GM21528 (cell line): ENCODE data around the gene SORL1-AS1.

ENCODE experiments used
- ATAC-seq: cut with Tn5 transposase; IDR thresholded peaks from one replicate; pipeline ENCODE4 v1.9.1; 2021; ENCODE audit warnings: mild to moderate bottlenecking, moderate library complexity; ENCODE audit not compliant: unreplicated experiment, low FRiP score

SORL1-AS1 gene

DNA sequence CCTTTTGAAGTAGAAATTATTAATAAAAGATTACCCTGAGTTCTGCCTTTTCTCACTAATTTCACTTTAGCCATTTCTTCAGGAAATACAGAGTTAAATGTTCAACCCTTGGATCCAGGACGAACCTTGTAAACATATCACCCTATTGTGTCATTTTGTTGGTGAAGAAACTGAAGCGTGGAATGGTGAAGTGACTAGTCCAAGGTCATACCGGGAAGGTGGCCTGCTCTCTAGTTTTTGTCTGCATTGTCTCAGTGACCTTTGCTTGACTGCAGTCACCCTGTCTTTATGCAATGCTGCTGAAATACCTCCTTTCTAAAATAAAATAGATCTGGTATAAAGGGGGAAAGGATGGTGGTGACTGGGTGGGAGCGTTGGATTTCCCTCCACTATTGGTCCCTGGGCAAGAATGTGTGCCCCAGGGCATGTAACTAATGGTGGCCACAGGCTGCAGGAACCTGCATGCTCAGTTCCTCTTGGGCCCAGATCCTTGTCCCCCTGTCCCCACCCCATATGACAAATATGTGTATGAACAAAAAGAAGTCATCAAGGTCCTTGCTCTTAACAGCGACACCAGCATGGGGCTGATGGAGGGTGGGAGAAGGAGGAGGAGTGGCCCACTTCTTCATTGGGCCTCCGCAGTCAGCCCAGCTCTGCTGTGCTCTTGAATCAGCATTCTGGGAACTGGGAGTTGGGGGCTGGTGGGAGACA lies 977 bp upstream of the SORL1-AS1 start:
- no peak for ATAC-seq

DNA sequence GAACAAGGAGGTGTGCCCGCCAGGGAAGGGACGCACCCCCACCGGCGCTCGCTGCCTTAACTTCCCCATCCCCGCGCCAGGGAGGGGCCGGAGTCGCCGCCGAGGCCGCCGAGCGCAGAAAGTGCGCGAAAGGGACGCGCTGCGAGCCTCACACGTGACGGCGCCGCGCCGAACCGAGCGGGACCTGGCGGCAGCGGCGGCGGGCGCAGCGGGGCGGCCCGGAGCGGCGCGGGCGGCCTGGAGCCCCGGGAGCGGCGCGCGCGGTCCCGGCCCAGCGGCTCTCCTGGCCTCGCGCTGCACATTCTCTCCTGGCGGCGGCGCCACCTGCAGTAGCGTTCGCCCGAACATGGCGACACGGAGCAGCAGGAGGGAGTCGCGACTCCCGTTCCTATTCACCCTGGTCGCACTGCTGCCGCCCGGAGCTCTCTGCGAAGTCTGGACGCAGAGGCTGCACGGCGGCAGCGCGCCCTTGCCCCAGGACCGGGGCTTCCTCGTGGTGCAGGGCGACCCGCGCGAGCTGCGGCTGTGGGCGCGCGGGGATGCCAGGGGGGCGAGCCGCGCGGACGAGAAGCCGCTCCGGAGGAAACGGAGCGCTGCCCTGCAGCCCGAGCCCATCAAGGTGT lies 670 bp downstream of the SORL1-AS1 start, which contains the start of gene SORL1:
Gene SORL1 (plus strand): TSS at position 329 of the 623 bp plus-strand sequence. CDS start 18 bp downstream, at position 347.
- peak; percentile 64 for ATAC-seq

DNA sequence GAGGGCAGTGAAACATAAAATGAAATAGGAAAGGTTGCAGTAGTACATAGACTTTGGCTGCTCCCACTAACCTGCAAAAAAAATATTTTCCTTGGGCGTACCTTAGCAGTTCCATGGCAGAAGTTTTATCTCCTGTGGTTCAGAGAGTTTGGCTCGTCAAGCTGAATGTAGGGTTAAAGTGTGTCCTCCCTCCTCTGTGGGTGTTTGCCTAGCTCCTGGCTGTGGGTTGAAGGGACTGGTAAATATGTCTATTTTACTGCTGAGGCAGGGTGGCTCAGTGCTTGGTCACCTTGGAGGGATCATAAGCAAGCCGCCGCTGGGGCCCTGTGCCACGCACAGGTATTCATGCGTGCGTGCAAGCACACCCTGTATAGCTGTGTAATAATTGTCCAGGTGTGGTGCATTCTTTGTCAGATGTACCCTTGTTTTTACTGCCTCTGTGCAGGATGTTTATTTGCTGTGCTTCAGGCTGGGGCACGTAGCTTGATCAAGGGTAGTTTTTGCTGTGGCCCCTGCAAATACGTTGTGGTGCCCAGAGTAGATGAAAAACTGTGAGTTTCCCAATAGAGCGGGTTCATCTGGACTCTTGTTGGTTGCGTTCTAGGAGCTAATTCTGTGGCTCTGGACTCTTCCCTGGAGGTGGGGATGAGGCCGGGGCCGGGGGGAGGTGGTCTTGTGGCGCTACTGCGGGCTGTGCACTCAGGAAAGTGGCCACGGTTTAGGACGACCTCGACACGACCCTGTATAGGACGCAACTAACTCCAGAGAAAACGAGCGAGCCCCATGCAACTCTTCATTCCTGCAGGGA lies 1.4 kb downstream of the SORL1-AS1 start:
- no peak for ATAC-seq

DNA sequence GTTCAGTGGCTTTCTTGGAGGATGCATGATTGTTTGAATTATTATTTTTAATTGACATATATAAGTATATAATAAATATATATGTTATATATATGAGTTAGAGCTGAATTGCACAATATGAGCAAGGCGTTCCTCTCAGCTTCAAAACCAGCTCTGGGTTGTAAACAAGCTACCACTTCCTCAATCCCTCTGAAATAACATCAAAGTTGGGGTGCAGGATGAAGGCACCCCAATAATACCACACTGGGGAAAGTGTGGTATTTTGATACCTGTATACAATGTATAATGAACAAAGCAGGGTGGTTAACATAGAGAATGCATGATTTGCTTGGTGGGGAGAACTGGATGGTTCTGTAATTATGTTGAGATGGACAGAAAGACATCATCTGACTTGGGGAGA lies 2.4 kb downstream of the SORL1-AS1 start:
- ATAC-seq, result no peak

DNA sequence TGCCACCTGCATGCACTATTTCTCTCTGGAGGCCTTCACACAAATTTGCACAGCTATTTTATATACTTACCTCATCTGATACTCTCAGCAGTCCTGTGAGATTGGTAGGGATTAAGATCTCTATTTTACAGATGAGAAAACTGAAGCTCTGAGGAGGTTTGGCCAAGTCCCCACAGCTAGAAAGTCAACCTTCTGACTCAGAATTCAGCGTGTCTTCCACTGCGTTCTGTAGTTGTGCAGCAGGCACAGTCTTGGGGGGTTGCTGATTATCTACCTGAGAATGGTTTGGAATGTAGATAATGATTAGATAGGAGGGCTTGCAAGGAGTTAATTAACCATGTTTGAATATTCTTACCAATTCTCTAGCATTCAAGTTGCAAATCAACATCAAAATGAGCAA lies 3.1 kb downstream of the SORL1-AS1 start:
- ATAC-seq, result no peak

DNA sequence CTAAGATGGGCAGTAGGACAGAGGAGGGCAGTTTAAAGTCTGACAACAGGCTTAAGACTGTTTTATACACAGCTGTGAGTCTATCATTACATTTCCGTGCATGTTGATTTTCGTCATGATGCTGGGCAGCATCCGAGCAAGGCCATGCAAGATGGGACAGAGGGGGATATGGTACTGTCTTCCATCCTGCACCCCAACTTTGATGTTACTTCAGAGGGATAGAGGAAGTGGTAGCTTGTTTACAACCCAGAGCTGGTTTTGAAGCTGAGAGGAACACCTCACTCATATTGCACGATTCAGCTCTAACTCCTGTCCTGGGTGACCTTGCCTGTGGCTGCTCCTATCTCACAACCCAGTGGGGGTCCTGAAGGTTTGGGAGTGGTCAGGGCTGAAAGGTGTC lies 3.6 kb downstream of the SORL1-AS1 start:
- ATAC-seq, result no peak

DNA sequence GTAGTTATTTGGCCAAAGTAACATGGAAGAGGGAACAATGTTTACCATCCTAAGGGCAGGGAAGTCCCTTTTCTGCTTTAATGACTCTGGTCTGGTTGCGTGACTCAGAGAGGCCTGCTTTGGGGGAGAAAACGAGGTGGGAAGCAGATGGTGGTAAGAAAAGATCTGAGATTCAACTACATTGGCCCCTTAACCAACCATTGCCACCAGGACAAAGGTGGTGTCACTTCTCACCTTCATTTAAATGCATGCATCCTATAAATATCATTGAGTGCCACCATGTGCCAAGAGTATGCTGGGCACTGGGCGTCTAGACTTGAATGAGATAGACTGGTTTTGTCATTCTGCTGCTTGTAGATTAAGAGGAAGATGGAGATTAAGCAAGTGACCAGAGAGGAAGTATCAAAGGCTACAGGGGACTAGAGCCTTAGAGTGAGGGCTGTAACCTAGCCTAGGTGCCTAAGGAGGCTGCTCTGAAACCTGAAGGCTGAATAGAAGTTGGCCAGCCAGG lies 4.3 kb downstream of the SORL1-AS1 start:
- ATAC-seq, result no peak

DNA sequence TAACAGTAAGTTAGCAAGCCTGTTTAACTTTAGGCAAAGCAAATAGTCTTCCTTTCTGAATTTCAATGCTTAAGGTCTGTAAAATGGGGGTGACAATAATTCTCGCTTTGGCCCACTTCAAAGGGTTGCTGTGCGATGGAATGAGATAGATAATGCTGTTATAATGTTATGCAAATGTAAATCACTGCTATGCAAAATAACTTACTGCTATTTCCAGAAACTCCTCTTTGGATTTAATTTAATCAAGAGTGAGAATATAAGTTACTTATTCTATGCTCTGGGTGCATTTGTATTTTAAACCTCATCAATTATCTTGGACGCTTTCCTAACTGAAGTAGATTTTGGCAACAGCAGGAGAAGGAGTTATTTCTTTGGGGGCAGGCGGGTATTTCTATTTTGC lies 4.8 kb downstream of the SORL1-AS1 start:
- ATAC-seq, result no peak

DNA sequence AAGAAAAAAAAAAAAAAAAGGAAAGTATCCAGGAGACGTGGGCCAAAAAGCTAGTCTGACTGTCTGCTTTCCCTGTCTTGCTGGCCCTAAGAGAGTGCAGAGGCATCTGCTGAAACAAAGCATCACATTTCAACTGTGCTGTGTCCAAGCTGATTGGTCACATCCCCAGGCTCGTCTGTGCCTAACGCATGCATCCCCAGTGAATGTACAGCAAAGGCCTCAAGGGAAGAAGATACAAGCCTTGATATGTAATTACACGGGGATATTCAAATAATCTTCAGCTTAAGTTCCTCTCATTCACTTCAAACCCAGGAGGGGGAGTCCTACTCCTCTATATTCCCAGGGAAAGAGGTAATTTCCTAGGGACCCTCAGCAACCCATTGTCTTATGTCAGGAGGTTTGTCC lies 6.0 kb downstream of the SORL1-AS1 start:
- ATAC-seq, result no peak

DNA sequence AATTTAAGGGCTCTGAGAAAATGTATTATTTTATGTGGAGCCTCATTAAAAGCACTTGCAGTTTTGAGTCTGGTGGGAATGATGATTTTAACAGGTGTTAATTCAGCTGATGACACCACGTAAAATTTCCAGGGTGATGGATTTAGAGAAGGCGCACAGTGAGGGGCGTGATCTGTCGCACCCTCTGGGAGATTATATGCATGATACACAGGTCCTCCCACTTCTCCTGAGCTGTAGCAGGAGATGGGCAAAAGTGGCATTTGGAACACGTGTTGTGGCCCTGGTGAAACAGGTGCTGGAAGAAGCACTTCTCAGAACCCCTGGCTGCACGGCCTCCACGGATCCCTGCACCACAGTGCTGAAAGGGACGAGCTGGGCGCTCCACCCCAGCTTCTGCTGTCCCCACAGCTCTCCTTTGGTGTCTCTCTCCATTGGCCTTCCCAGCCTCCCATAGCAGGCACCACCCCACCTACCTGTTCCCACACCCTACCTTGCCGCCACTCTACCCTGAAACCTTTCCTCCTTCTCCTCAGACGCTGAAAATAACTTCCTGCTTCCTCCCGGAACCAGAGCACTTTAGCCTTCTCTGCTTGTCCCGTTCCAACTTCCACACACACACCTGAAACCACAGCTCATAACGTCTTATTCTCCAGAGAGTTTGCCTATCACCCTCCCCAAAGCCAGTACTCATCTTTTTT lies 7.5 kb downstream of the SORL1-AS1 start:
- no peak for ATAC-seq

DNA sequence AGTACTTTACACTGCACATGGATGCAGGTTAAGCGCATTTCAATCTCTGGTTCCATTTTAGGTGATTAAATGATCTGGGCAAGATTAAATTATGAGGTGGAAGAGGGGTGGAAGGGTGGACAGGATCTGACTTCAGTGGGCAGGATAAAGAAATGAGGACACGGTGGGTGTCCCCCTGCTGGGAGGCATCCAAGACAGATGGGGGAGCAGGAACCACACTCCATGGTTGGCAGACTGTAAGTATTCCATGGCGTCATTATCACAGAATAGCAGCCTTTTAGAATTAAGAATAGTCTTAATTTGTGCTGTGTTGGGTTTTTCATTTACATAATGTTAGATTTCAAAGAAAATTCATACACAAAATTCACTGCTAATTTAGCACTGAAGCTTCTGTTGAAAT lies 8.2 kb downstream of the SORL1-AS1 start:
- ATAC-seq, result no peak

DNA sequence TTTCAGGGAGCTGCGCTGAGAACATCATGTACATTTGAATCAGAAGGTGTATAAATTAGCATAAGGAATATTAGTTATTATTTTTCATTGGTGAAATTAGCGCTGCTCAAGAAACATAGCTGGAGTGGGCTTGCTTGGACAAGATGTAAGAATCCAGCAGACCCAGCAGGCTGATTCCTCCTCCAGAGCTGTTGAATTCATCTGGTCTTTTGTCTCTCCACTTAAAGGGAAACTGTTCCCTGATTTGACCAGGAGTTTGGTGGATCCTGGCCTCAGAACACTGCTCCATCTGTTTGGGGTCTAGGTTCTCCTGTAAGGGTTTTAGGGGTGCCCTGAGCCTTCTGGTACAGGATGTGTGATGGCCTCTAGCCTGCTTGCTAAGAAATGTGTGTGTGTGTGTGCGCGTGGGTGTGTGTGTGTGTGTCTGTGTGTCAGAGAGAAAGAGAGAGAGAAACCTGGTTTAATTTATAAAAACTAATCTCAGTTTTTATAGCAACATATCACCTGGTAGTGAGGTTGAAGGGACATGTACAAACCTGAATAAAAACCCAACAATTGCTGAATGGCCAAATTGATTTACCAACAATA lies 9.0 kb downstream of the SORL1-AS1 start:
- ATAC-seq, result no peak

DNA sequence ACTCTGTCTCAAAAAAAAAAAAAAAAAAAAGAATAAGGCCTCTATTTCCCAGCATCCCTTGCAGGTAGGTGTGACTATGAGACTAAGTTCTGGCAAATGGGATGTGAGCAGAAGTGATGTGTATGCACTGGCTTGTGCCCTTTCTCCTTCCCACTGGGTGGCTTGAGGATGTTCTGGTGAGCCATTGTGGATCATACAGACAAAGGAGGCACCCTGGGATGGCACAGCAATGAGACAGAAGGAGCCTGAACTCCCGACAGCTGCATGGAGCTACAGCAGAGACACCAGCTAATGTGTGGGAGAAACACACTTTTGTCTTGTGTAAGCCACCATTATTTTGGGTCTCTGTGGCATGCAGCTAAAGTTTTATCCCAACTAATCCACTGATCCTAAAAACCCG lies 11.2 kb downstream of the SORL1-AS1 start:
- no peak for ATAC-seq

DNA sequence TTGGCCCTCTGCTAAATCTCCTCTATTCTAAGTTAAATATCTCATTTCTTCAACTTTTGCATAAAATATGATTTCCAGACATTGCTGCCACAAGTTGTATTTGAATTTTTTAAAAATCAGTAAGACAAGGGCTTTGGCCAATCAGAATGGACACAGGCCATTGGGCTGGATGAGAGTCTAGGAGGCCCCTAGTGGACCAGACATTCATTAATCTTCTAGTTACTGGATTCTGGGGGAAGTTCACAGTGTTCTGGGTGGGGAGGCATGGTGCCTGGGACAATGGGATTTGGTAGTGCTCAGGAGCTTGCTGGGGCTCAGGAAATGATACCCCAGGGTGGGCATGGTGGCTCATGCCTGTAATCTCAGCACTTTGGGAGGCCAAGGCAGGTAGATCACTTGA lies 13.0 kb downstream of the SORL1-AS1 start:
- ATAC-seq, result no peak

DNA sequence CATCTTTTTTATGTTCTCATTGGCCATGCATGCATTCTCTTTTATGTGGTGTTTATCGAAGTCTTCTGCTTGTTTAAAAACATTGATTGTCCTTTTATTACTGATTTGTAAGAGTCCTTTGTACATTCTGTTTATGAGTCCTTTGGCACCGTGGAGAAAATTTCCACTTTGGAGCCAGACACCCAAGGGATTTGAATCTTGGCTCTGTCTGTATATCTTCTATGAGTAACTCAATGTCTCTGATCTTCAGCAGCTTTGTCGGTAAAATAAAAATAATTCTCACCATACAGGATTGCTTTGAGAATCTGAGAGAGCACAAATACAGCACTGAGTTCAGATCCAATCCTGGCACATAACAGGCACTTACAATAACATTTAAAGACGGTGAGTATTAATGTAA lies 13.4 kb downstream of the SORL1-AS1 start:
- ATAC-seq, result no peak

DNA sequence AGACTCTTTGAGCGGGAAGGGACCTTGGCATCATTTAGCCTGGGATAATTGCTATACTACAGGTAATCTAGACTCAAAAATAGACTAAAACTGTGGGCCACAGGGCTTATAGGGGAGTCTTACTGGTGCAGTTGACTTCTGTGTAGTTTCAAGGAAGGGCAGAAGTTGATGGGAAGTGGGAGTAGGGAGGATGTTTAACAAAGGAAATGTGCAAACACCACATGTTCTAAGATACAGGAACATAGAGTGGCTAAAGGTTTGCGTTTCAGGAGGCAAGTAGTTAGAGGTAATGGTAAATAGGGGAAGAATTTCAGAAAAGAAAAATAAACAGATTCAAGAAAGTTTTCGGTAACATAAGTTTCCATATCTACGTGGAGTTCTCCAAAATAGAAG lies 15.1 kb downstream of the SORL1-AS1 start:
- no peak for ATAC-seq

DNA sequence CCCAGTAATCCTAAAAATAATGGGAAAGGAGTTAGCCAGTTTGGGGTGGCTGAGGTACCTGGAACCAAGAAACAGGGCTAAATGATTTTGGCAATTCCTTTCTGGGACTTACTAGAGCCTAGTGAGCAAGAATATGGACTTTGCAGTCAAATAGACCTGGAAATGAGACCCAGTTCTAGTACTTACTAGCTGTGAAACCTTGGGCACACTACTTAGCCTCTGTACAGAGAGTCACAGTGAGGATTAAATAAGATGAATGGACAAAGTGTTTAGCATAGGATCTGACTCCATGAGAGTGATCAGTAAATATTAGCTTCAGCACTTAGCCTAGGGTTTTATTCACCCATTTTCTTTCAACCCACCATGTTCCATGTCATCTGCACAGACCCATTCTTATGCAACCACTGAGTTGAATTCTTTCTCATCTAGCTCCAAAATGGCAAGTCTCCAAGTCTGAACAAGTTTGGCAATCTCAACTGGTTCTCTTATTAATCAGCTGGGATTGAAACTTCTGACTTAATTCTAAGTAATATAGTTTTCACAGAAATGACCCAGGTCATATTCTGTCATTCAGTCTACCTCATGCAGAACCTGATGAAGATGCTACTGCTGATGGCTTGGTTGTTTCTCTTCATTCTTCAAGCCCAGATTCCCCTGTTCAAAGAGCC lies 15.6 kb downstream of the SORL1-AS1 start:
- ATAC-seq, result no peak

DNA sequence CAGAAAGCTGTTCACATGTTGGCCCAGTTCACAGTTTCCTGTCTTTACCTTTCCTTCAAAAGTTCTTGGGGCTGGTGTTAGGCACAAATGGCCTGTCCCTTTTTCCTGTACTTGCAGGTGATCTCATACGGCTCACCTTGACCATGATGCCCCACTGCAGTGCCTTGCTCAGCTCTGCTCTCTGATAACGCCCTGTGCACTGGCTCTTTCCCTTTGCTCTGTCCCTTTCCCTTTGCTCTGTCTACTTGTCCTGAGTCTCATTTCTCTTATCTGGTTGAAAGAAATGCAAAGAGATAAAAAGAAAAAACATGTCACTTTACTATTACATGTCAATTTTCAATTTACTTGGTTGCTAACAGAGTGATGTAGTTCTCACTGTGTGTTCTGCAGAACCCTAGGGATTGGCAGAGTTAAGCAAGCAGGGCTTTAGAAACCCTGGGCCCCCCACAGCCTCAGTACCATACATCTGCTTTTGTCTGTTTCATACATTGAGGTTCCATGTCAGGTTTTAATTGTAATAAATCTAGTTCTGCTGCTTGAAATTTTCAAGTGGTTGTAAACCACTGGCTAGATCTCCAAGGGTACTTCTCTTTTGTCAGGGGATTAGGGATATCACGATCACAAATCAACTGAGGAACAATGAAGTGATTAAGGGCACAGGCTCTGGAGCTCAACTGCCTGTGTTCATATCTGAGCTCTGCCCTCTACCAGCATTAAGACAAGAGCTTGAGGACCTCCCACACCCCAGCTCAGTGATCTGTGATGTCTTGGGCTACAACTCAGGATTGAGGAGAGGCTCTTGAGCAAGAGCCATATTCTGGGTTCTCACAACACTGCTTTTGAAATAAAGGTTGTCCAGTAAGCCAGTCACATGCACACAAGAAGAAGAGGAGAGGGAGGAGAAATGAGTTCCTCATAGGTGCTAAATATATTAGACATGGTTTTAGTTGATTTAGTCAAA lies 16.9 kb downstream of the SORL1-AS1 start:
- ATAC-seq, result no peak

DNA sequence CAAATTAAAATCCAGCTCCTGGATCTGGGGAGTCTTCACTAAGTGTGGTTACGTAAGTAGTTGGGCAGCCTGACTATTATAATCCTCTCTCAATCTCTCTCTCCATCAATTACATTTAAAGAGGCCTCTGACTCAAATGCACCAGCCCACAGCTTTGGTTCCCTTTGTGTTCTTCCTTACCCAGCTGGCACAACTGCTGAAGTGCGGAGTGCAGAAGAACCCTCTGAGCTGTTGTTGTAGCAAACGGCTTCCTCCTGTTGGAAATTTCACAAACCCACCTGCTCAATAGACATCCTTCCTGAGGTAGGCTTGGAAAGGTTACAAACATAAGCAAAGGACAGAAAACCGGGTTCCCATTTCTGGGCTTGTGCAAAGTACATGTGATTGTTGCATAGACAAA lies 17.6 kb downstream of the SORL1-AS1 start:
- no peak for ATAC-seq
